AG09309 (cell line): ENCODE measurements around the gene CST9L.
"Not testable (repeated sequence)": the region's sequence is repeated elsewhere in the genome, so short reads cannot be mapped to it uniquely, and the experiment has no call there.

ENCODE experiments used
- DNase-seq: peaks from one replicate; pipeline ENCODE4 v3.0.0-alpha.2; 2010; ENCODE audit warnings: low read depth
- H3K4me3 ChIP-seq: 2 replicates; pipeline ENCODE4 v1.5.1; 2011; ENCODE audit warnings: mild to moderate bottlenecking, low read depth, low read length, moderate library complexity; ENCODE audit not compliant: control insufficient read depth
- TF ChIP-seq, protein P1 (sequence below): IDR thresholded peaks from 2 replicates; pipeline ENCODE4 v1.5.1; 2011; ENCODE audit warnings: mild to moderate bottlenecking, low read depth, low read length, inconsistent platforms; ENCODE audit not compliant: insufficient read depth, control insufficient read depth; ENCODE audit errors: missing control alignments

The CST9L gene

DNA sequence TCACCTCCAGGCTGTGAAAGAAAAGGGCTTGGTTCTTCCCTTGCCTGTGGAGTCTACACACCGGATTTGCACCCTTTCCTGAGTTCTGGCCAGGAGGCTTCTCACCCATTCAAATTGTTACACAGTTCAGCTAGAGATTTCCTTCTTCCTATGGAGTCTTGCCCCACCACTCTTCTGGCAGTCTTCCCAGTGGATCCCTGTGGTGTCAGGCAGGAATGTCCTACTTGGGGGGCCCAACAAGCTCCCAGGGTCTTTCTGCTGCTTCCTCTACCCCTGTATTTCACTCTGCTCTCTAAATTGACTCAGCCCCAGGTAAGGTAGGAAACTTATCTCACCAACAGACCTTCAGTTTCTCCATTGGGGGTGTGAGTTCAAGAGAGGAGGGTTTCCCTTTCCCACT lies 14.0 kb upstream of the CST9L start:
- DNase-seq, result no peak
- no peak overlapping the region for H3K4me3 ChIP-seq
- TF ChIP-seq, protein P1, sequence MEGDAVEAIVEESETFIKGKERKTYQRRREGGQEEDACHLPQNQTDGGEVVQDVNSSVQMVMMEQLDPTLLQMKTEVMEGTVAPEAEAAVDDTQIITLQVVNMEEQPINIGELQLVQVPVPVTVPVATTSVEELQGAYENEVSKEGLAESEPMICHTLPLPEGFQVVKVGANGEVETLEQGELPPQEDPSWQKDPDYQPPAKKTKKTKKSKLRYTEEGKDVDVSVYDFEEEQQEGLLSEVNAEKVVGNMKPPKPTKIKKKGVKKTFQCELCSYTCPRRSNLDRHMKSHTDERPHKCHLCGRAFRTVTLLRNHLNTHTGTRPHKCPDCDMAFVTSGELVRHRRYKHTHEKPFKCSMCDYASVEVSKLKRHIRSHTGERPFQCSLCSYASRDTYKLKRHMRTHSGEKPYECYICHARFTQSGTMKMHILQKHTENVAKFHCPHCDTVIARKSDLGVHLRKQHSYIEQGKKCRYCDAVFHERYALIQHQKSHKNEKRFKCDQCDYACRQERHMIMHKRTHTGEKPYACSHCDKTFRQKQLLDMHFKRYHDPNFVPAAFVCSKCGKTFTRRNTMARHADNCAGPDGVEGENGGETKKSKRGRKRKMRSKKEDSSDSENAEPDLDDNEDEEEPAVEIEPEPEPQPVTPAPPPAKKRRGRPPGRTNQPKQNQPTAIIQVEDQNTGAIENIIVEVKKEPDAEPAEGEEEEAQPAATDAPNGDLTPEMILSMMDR, result no peak

DNA sequence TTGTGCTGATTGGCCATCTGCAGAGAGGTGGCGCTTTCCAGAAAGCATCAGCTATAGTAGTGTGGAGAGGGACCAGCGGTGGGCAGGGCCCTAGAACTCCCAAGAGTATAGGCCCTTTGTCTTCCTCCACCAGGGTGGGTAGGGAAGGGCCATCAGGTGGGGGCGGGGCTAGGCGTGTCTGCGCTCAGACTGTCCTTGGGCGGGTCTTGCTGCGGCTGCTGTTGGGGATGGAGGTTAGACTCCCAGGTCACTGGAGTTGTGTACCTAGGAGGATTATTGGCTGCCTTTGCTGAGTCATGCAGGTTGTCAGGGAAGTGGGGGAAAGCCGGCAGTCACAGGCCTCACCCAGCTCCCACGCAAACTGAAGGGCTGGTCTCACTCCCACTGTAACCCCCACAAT lies 13.5 kb upstream of the CST9L start:
- DNase-seq, H3K4me3 ChIP-seq: not testable (repeated sequence)

DNA sequence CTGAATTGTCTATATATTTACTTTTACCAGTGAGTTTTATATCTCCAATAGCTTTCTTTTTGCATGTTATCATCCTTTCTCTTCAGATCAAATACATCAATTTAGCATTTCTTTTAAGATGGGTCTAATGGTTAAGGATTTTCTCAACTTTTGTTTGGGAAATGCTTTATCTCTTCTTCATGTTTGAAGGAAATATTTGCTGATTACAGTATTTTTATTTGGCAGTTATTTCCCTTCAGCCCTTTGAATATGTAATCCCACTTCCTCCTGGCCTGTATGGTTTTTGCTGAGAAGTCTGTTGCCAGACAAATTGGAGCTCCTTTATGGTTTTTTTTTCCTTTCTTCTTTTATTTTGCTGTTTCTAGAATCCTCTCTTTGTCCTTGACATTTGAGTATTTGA lies 6.7 kb upstream of the CST9L start:
- TF ChIP-seq, protein P1, result no peak
- no peak for DNase-seq
- H3K4me3 ChIP-seq, result no peak overlapping the region

DNA sequence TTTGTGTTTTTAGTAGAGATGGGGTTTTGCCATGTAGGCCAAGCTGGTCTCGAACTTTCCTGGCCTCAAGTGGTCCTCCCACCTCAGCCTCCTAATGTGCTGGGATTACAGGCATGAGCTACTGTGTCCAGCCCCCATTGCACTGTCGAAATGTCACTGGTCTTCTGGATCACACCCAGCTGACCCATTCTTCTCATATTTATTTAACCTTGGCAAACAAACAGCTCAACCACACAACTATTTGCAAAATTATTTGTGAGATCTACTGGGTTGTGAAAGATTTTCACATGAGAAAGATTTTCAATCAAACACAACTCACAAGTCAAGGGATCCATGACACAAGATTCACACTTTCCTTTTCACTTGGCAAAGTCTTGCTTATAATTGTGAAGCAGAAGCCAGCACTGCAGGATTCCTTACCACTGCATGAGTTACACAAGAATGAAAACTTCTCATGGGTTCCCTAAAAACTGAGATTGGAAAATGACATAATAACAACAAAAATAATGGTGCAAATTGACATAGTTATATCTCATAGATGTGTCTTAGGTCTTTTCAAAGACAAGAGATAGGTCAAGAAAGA lies 2.0 kb upstream of the CST9L start:
- TF ChIP-seq, protein P1, result no peak
- DNase-seq, result no peak
- H3K4me3 ChIP-seq, result no peak overlapping the region

DNA sequence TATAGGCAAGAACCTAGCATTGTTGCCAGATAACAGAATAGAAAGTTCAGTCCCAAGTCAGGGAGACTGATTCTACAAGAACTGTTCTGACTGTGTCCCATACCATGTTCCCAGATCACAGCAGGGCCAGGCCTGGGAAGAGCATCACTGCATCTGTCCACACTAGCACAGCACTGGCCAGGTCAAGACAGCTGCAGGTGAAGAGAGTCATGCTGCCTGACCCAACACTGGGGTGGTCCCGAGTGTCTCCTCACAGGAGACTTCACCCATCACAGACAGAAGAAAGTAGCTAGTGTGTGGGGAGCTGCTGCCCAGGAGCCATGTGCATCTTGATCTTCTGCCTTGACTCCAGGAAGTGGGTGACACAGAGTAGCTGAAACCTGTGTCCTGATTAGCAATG lies 1.3 kb upstream of the CST9L start:
- no peak overlapping the region for H3K4me3 ChIP-seq
- no peak for DNase-seq
- TF ChIP-seq, protein P1, result no peak

DNA sequence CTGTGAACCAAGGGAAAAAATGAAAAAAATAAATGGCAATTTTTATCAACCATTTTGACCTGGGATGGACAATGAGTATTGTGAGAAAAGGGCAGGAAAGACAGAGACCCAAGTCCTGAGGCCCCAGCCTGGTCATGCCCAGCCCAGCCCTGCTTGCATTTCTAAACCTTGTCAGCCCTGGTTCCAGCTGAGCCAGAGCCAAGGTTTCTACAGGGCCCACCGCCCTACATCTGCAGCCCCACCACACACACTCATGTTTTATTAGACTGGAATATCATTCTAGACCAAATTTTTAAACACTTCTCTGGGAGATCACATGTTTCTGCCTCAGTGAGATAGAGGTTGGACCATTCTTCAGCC lies 667 bp upstream of the CST9L start:
- DNase-seq, result no peak
- no peak overlapping the region for H3K4me3 ChIP-seq
- TF ChIP-seq, protein P1, result no peak

DNA sequence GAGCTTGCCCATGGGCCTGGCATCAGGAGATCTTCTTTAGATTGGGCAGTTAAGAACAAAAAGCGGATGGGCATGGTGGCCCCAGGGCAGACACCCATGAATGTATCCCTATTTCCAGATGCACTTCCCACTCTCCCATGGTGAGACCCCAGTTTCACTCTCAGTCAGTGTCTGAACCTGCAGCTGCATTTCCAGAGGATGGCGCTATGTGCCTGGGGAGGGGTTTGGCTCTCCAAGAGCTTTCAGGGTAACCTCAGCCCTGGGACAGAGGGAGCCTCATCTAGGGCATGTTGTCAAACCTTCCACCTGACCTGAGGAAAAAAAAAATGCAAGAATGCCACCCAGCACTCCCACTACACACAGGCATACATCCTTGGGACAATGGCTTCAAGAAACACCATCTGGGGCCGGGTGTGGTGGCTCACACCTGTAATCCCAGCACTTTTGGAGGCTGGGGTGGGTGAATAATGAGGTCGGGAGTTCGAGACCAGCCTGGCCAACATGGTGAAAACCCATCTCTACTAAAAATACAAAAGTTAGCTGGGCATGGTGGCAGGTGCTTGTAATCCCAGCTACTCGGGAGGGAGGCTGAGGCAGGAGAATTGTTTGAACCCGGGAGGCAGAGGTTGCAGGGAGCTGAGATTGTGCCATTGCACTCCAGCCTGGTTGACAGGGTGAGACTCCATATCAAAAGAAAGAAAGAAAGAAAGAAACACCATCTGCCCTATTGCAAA lies 1.9 kb downstream of the CST9L start:
- no peak overlapping the region for H3K4me3 ChIP-seq
- no peak for DNase-seq
- TF ChIP-seq, protein P1, result no peak
